ENCODE data around the gene RFTN1. TPM values are rescaled to one million over a fixed set of nuclear protein-coding genes. Genes with fewer than 3 reads are reported as not detected.
A peak's percentile ranks its signal among the peaks of the same experiment; 100 is the strongest.

Gene RFTN1
- total RNA-seq, 1 experiment from 2014 or later = 21.3 TPM

DNA sequence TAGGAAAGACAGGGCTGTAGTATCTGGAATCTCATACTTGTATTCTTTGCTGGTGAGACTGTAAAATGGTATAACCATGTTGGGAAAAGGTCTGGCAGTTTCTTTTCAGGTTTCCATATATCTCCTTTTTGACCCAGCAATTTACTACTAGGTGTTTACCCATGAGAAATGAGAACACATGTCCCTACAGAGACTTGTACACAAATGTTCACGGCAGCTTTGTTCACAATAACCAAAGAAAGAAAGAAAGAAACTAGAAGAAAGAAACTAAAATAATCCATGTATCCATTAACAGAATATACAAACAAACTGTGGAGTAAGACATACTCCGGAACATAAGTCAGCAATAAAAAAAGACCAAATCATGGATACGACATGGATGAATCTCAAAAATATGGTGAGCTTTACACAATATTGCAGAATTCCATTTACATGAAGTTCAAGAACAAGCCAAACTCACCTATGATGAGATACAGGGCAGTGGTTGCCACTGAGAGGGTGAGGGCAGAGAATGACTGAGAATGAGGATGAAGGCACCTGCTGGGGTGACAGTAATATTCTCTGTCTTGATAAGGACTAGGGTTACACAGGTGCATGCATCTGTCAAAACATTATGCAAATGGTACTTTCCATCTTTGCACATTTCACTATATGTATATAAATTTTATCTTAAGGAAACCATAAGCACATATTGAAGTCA, 2.7 kb downstream of the RFTN1 start:
- DNase-seq (ENCODE audit: low spot score) = no peak
- in situ Hi-C loops (cut with HindIII; ENCODE audit: low sequenced_read_pairs) = no loop called here

DNA sequence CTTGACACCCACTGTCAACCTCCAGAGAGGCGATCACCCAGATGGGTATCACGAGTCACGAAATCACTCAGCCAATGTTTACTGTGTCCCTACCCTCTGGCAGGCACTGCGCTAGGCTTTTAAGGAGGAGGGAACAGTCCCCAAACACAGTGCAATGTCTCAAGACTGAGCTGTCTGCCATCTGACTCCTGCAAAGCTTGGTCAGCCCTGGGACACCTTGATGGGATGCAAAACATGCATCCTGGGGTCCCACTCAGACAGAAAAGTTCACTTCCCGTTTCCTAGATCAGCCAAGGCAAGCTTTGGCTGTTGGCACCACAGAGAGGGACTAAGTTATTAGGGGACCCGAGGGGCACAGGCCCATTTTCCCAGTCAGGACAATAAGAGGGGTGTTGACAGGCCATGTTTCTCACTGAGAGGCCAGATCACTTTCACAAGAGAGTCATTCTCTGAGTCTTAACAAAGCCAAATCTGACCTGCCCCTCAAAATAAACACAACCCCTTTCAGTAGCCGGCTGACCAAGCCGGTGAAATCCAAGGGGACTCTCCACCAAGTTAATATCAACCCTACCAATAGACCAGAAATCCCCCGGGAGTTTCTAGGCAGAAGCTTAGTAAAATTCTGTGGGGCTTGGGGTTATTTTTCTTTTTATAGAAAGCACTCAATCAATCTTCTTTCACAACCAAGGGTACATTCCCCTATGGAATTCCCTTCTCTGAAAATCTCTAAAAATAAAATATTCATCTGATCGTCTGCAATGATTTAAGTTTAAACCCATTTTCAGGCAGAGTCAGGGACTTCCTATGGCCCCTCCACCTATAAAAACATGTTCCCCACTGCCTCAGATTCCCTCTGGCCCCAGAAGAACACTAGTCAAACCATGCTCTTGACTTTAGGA, 3.5 kb downstream of the RFTN1 start:
- in situ Hi-C loops (cut with HindIII; ENCODE audit: low sequenced_read_pairs) = no loop called here
- no peak for DNase-seq (ENCODE audit: low spot score)

DNA sequence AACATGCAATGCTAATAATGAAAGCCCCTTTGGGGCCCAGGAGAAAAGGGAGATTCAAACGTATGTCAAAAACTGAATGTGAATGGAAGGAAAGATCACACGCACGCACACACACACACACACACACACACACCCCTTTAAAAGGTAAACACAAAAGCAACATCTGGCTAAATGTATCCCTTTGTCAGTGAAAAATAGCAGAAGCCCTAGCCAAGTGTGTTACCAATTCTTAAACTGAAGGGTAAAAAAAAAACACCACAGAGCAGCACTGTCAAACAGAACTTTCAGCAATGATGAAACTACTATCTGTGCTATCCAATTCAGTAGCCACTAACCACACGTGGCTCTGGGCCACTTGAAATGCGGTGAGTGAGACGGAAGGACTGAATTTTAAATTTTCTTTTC, 4.9 kb downstream of the RFTN1 start:
- in situ Hi-C loops (cut with HindIII; ENCODE audit: low sequenced_read_pairs) = no loop called here
- no peak for DNase-seq (ENCODE audit: low spot score)

DNA sequence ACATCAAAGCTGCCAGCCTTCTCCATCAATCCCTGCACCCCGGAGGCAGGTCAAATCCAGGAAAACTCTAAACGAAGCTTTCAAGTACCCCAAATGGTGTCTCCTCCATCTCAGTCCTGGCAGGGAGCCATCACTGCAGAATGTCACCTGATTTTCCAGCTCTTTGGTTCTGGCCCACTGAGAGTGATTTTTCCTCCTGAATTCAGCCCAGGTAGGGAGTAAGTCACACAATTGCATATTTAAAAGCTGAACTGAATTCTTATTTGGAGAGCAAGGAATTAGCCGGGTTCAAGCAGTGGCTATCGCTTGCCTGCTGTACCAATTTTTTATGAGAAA, 5.3 kb downstream of the RFTN1 start:
- DNase-seq (ENCODE audit: low spot score) = peak; percentile 70
- in situ Hi-C loops (cut with HindIII; ENCODE audit: low sequenced_read_pairs) = no loop called here

DNA sequence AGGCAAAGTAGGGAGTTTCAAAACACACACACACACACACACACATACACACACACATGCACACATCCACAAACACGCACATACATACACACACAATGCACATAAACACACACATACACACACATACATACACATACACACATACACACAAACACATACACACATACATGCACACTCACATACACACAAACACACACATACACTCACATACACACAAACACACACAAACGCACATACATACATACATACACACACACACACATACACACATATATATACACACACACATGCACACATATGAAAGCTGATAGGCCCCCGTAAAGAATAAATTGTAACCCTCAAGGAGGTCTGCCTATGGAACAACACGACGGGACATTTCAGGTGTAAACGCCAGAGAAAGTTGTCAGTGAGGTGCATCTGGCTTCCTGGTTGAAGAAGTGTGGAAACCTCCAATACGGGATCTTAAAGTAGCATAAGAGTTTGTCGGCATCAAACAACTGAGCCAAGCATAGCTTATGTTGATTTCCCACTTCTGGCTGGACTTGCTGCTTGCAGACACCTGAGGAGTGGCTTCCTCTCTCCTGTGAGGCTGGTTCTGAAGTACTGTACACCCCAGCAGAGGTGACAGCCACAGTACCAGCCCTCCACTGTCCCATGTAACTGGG, 5.8 kb downstream of the RFTN1 start:
- in situ Hi-C loops (cut with HindIII; ENCODE audit: low sequenced_read_pairs) = no loop called here
- no peak for DNase-seq (ENCODE audit: low spot score)

DNA sequence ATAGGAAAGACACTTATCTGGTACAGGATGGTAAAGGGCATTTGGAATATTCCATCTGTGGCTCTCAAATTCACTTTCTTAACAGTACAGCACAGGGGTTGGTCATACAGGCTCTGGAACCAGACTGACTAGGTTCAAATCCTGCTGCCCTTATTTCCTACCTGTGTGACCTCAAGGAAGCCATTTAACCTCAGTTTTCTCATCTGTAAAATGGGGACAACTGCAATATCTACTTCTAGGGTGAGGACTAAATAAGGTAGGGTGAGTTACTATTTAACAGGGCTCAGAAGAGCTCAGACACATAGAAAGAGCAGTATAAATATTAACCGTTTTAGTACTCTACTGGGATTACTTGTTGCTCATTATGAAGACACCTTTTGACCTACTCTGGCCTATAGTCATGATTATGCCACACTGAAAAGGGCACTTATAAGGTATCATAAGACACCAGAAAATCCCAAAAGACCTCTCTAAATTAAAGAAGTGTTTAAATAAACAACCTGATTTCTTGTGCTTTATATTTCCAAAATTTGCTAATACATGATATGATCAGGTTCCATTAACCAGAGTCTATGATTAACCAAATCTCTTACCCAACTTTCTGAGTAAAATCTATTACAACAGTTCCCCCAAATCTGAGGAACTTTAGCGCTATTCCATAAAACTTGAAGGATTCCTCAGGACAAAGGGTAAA, 6.5 kb downstream of the RFTN1 start:
- in situ Hi-C loops (cut with HindIII; ENCODE audit: low sequenced_read_pairs) = no loop called here
- no peak for DNase-seq (ENCODE audit: low spot score)

DNA sequence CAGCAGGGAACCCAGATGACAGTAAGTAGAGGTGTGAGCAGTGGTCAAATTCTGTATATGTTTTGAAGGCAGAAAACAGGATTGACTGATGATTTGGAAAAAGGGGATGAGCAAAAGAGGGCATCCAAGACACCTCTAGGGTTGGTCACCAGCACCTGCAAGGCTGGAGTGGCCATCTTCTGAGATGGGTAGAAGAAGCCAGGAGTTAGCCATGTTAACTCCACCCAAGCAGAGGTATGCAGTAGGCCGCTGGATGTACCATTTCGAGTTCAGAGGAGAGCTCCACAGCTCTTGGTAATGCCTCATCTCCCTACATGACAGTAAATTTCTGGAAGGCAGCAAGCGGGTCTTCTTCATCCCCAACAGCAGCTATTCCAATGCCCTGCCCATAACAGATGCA, 7.0 kb downstream of the RFTN1 start:
- no peak for DNase-seq (ENCODE audit: low spot score)

DNA sequence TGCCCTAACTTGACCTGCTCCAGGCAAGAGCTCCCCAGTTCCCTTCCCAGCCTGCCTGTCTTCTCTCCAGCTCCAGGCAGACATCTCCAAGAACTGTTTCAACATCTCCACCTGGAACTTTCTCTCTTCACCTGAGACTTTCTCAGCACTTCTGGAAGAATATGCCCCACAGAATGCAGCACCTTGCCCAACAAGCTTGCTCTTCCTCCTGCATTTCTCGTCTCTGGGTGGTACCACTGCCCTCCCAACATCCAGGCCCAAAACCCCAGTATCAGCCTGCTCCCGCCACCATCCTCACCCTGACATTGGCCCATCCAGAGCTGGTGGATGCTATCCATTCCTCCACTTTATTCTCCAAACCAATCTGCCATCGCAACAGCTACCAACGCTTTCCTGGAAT, 8.8 kb downstream of the RFTN1 start:
- in situ Hi-C loops (cut with HindIII; ENCODE audit: low sequenced_read_pairs) = no loop called here
- DNase-seq (ENCODE audit: low spot score) = no peak

More for the DNA sequence above, 7.0 kb downstream of the RFTN1 start:
- in situ Hi-C loops (cut with HindIII; ENCODE audit: low sequenced_read_pairs) = no loop called here

DNA sequence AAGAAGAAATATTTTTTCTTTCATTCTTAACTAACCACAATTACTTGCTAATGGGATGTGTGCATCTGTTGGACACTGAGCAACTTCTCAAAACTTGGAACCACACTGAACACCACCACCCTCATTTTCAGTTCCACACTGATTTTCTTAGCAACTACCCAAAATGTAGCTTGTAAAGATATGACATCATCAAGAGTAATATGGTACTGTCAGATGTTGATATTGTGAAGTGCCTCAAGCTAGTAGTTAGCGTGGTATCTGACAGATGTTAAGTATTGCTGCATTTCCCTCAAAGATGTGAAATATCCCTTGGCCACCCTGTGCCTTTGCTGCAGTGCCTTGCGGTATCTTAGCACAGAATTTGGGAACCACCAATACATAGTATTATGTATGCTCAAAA, 9.3 kb downstream of the RFTN1 start:
- no peak for DNase-seq (ENCODE audit: low spot score)
- in situ Hi-C loops (cut with HindIII; ENCODE audit: low sequenced_read_pairs) = no loop called here

DNA sequence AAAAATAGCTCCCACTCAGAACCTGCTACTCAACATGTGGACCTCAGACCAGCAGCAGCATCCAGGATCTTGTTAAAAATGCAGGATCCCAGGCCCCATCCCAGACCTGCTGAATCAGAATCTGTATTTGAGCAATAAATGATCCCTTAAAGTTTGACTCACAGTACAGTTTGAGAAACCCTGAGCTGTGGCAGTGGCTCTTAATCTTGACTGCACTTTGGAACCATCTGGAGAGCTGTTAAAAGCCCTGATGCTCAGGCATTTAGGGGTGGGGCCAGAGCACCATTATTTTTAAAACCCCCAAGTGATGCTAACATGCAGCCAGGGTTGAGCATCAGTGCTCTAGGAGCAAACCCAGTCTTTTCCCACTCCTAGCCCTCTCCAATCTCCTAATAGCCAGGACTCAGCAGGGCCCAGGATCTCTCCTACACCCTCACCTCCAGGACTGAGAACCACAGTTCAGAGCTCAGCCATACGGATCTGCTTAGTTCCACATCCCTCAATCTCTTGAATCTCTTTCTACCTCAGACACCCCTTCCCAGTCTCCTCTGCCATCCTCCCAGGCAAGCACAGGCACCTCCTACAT, 10.2 kb downstream of the RFTN1 start:
- in situ Hi-C loops (cut with HindIII; ENCODE audit: low sequenced_read_pairs) = no loop called here
- DNase-seq (ENCODE audit: low spot score) = no peak

DNA sequence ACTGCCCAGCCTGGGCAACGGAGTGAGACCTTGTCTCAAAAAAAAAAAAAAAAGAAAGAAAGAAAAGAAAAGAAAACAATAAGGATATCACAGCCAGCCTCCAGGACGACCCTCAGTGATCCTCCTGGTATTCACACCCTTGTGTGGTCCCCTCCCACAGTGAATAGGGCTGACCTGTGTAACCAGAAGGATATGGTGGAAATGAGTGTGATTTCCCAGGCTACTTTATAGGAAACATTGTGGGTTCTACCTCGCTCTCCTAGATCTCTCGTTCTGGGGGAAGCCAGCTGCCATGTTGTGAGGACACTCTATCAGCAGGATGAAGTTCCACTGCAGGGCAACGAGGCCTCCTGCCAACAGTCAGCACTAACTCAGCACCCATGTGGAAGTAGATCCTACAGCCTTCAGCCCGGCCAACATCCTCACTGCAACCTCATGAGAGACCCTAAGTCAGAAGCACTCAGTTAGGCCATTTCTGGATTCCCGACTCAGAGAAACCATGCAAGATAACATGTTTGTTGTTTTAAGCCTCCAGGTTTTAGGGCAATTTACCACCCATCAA, 11.1 kb downstream of the RFTN1 start:
- in situ Hi-C loops (cut with HindIII; ENCODE audit: low sequenced_read_pairs) = no loop called here
- DNase-seq (ENCODE audit: low spot score) = no peak

DNA sequence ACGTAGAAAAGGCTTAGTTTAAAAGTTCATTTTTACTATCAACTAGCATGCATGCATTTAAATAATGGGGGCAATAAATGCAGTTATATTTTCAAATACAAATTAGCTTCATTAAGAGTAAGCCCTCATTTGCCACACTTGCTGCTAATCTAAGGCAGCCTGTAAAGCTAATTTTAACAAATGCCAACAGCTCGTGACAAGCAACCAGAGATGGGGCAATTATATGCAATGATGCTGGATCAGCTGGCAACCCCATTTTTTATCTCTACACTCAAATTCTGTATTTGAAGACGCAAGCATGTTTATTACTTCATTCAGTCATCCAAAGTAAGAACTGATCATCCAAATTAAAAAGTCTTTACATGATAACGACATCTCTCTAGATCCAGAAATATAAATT, 12.1 kb downstream of the RFTN1 start:
- in situ Hi-C loops (cut with HindIII; ENCODE audit: low sequenced_read_pairs) = no loop called here
- no peak for DNase-seq (ENCODE audit: low spot score)

DNA sequence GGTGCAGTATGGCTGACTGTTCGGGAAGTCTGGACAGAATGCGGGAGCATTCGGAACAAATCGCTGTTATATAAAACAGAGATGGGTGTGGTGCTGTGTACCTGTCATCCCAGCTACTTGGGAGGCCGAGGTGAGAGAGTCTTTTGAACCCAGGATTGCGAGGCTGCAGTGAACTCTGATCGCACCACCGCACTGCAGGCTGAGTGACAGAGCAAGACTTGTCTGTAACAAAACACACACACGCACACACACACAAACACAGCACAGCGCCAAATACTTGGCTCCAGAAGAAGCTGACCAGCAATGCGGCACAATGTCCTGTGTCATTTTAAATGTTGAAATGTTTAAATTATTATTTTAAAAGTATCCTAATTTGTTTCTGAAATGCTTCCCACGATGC, 12.6 kb downstream of the RFTN1 start:
- in situ Hi-C loops (cut with HindIII; ENCODE audit: low sequenced_read_pairs) = no loop called here

DNA sequence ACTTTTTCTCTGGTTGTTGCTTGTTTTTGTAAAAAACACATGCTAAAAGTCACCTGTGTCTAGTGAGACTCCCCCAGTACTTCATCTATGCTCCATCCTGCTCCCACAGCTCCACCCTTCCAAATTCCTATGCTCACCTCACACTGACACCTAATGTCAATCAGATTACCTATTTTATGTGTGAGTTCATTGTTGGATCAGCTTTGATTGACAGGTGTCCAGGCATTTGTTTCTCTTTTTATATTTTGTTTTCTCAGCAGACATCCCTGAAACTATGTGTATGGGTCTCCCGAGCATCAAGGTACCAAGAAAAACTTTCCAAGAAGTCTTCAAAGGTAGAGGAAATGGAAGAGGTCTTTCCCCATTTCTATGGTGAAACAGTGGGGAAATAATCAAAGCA, 13.4 kb downstream of the RFTN1 start:
- no peak for DNase-seq (ENCODE audit: low spot score)
- in situ Hi-C loops (cut with HindIII; ENCODE audit: low sequenced_read_pairs) = no loop called here

More for the DNA sequence above, 12.6 kb downstream of the RFTN1 start:
- no peak for DNase-seq (ENCODE audit: low spot score)

DNA sequence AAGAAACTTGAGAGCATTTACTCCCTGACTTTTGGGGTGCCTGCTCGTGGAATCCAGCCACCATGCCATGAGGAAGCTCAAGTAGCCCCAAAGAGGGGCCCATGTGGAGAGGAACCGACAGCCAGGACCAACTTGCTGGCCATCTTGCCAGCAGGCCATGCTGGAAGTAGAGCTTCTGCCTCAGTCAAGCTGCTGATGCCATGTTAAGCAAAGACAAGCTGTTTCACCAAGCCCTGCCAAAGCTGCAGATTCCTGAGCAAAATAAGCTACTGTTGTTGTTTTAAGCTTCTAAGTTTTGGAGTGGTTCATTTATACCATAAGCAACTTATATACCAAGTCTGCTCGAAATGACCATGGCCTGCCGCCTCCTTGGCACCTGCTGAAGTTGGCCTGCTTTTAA, 14.1 kb downstream of the RFTN1 start:
- DNase-seq (ENCODE audit: low spot score) = no peak
- in situ Hi-C loops (cut with HindIII; ENCODE audit: low sequenced_read_pairs) = no loop called here

DNA sequence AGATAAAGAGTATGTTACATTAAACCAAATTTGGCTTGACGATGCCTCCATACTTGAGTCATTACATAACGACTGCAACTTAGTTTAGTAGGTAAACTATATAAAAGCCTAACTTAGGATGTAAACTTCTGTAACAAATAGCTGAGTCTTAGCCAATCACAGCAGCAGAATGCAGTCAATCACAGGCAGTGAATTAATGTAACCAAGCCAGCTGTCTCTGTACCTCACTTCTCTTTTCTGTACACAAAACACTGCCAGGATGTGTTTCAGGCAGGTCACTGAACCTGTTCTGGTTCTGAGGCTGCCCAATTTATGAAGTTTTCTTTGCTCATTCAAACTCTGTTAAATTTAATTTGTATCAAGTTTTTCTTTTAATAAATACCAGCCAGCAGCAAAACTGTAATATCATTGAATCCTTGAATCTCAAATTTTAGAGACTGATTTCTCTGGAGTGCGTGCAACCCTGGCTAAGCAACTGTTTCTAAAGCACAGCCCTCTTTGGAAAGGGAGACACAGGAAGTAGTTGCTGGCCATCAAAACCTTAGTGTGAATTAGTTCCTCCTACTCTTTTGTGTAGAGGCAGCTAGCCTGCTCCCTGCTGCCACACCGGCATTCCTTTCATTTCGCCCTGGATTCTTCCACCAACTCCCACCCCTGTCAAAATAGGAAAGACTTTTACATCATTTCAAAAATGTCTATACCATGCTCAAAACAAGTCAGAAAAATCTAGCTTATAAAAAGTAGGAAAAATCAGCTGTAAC, 15.2 kb downstream of the RFTN1 start:
- in situ Hi-C loops (cut with HindIII; ENCODE audit: low sequenced_read_pairs) = no loop called here
- no peak for DNase-seq (ENCODE audit: low spot score)

DNA sequence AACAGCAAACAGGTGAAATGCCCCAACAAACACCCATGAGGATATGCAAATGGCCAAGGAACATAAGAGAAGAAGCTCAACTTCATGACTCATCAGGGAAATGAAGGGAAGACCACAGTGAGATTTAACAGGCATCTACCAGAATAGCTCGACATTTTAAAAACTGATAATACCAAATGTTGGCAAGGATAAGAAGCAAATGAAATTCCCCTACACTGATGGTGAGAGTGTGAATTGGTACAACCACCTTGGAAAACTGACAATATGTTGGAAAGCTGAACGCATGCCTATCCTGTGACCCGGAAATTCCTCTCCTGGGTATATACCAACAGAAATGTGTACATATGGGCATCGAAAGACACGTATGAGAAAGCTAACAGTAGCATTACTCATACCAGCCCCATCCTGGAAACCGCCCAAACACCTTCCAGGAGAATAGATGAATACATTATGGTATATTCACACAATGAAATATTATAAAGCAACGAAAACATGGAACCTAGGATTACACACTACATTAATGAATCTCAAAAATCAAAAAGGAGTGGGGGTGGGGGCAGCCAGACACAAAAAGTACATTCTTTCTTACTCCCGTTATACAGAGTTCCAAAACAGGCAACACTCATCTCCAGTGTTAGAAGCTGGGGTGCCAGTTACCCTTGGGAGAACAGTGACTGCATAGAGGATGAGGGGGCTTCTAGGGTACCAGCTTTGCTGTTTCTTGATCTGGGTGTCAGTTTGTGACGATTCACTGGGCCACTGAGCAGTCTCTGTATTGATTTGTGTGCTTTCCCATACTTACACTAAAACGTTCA, 16.9 kb downstream of the RFTN1 start:
- in situ Hi-C loops (cut with HindIII; ENCODE audit: low sequenced_read_pairs) = no loop called here

DNA sequence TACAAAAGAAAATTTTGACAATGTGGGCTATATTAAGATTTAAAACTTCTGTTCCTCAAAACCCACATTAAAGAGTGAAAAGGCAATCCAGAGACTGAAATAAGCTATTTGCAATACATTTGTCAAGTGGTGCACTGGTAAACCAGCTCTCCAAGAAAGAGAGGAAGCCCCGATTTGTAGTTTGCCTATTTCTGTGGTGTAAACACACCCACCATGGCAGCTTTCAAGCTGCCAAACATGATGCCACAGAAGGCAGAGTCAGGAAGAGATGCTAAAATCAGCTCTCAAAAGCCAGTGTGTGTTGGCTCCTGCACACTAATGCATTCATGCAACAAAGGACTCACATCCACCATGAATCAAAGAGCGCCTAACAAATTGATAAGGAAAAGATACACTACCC, 17.5 kb downstream of the RFTN1 start:
- DNase-seq (ENCODE audit: low spot score) = no peak
- in situ Hi-C loops (cut with HindIII; ENCODE audit: low sequenced_read_pairs) = no loop called here

More for the DNA sequence above, 16.9 kb downstream of the RFTN1 start:
- no peak for DNase-seq (ENCODE audit: low spot score)
